NCI-H460 (cell line): Measurements from ENCODE around the gene SLC25A40. TPM values are rescaled to one million over a fixed set of nuclear protein-coding genes. Genes with fewer than 3 reads are reported as not detected.
"Not testable (repeated sequence)": the region's sequence is repeated elsewhere in the genome, so short reads cannot be mapped to it uniquely, and the experiment has no call there.

Source experiments
- DNase-seq: peaks from one replicate; pipeline ENCODE4 v3.0.0-alpha.2; 2016; ENCODE audit warnings: low read depth; ENCODE audit errors: extremely low read depth
- total RNA-seq: library from RNA; depleted of rRNA; stranded (reverse); fragments of >200 nt; shearing (Covaris generic); gene quantifications from 2 replicates; pipeline ENCODE4 v1.2.3, GENCODE V29; 2014

Gene SLC25A40
- total RNA-seq, 1 experiment from 2014 or later, result 15.5 TPM

DNA sequence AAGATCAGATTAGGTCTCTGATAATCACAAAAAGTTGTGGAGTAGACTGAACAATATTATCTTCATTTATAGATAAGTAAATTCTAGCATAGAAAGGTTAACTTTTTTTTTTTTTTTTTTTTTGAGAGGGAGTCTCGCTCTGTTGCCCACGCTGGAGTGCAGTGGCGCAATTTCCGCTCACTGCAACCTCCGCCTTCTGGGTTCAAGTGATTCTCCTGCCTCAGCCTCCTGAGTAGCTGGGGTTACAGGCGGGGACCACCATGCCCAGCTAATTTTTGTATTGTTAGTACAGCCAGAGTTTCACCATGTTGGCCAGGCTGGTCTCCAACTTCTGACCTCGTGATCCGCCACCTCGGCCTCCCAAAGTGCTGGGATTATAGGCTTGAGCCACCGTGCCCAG is 2.8 kb downstream of the SLC25A40 start:
- not testable (repeated sequence) for DNase-seq

- no peak for DNase-seq
Measured at GRCh38 chr7:87872346-87872745, 3.8 kb downstream of the SLC25A40 start.

GRCh38 chr7:87870471-87870870 is 5.7 kb downstream of the SLC25A40 start:
- DNase-seq, result no peak

GRCh38 chr7:87866533-87866932 is 9.6 kb downstream of the SLC25A40 start:
- DNase-seq, result not testable (repeated sequence)

GRCh38 chr7:87866089-87866488 is 10.1 kb downstream of the SLC25A40 start:
- DNase-seq, result no peak

GRCh38 chr7:87858417-87859100 is 17.6 kb downstream of the SLC25A40 start:
- no peak for DNase-seq

DNA sequence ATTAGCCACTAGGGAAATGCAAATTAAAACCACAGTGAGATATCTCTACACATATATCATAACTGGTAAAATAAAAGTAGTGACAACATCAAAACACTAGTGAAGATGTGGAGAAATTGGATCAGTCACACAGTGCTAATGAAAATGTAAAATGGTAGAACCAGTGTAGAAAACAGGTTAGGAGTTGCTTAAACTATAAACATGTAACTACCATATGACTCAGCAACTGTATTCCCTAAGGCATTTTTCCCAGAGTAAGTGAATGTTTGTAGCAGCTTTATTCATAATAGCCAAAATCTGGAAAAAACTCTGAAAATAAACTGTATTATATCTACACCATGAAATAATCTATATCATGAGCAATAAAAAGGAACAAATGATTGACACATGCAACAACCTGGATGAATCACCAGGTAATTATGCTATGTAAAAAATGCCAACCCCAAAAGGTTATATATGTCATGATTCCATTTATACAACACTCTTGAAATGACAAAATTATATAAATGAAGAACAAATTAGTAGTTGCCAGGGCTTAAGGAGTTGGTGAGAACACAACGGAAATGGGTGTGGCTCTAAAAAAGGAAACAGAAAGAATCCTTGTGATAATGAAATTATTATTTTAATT is 22.8 kb downstream of the SLC25A40 start:
- no peak for DNase-seq

- DNase-seq, result no peak
Measured at GRCh38 chr7:87852306-87852705, 23.9 kb downstream of the SLC25A40 start.

DNA sequence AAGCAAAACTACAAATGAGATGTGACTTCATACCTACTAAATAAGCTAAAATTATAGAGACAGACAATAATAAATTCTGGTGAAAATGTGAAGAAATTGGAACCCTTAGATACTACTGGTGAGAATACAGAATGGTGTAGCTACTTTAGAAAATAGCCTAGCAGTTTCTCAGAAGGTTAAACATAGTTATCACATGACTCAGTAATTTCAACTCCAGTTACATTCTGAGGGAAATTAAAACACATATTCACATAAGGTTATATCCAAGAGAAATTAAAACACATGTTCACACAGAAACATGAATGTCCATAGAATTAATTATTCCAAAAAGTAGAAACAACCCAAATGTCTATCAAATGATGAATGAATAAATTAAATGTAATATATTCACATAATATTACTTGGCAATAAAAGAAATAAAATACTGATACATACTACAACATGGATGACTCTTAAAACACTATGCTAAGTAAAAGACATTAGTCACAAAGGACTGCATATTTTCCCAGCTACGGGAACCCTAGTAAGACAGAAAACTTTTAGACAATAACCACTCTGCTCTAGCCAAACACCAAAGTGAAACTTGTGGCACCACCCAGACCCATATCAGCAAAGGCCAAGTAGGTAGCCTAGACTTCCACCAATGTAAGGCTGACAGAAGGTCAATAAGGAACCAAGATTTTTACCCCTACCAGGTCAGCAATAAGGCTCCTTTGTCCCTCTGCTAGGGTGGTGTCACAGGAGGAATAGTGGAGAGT is 25.1 kb downstream of the SLC25A40 start:
- DNase-seq, result no peak

DNA sequence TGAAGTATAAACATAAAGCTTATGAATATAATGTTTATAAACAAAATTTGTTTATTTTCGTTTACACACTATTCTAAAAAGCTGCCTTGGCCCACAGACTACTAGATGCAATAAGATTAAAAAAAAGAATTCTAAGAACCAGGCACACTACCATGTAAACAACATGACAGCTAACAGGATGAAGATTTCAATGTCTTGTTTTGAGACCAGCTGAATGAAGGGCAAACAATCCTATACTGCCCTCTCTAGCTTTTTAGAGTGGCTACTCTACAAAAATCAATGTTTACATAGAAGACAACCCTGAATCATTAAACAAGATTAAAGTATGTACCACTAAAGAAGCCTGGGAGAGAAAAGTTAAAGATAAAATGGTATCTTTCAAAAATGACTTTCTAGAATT is 38.6 kb downstream of the SLC25A40 start:
- DNase-seq, result no peak

DNA sequence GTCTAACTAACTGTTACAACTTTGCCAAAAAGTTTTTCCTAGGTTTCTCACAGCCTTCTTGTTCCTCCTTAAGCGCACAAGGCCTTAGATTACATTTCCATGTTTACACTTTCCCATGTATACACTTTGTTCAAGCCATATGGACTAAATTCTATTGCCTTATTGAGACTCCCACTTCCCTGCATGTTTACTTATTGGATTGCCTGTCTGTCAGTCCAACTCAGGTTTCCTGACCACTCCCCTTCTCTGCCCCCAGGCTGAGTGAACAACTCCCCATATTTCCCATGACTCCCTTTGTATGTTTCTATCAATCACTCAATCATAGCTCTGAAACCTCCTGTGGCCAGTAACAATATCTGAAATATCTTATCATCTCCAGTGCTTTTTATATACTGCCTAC is 43.0 kb downstream of the SLC25A40 start:
- DNase-seq, result no peak

DNA sequence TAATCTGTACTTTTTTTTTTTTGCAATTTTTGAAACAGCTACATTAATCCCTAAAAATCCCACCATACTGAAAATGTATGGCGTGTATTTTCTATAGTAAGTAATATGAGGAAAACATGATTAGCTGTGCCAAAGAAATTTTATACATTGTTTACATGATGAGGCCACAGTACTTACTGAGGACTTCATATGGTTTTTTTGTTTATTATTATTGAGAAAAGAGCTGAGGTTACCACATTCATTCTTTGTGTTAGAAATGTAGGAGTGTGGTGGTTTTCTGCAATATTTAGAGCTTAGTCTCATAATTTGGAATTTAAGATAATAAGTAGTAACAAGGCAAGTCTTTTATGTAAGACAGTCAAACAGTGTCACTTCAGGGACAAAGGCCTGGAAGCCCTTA is 45.1 kb downstream of the SLC25A40 start:
- DNase-seq, result no peak

DNA sequence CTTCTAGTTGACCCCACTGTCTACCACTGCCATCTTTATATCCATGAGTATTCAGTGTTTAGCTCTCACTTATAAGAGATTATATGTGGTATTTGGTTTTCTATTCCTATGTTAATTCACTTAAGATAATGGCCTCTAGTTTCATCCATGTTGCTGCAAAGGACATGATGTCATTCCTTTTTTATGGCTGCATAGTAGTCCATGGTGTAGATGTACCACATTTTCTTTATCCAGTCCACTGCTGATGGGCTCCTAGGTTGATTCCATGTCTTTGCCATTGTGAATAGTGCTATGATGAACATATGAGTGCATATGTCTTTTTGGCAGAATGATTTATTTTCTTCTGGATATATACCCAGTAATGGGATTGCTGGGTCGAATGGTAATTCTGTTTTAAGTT is 47.8 kb downstream of the SLC25A40 start:
- not testable (repeated sequence) for DNase-seq

- DNase-seq, result peak; percentile 32
Measured at GRCh38 chr7:87825369-87825768, 50.8 kb downstream of the SLC25A40 start.

GRCh38 chr7:87822056-87822455 is 54.1 kb downstream of the SLC25A40 start:
- not testable (repeated sequence) for DNase-seq

GRCh38 chr7:87818336-87818735 is 57.8 kb downstream of the SLC25A40 start:
- no peak for DNase-seq

GRCh38 chr7:87816389-87816788 is 59.8 kb downstream of the SLC25A40 start:
- DNase-seq, result no peak

- DNase-seq, result no peak
Measured at GRCh38 chr7:87810726-87811125, 65.4 kb downstream of the SLC25A40 start.

DNA sequence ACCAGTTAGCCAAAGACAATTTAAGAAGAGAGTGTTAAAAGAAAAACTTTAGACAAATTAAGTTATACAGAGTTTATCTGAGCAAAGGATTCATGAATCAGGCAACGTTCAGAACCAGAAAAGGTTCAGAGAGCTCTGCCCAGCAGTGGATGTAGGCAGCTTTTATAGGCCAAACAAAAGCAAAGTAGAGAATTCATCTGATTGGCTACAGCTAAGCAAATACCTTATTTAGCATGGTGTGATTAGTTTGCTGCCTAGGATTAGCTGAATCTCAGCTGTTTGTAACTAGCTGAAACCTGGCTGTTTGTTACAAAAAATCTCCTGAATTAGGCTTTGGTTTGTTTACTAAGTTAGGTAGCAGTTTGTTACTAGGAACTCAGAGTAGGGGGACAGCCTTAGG is 66.0 kb downstream of the SLC25A40 start:
- no peak for DNase-seq

DNA sequence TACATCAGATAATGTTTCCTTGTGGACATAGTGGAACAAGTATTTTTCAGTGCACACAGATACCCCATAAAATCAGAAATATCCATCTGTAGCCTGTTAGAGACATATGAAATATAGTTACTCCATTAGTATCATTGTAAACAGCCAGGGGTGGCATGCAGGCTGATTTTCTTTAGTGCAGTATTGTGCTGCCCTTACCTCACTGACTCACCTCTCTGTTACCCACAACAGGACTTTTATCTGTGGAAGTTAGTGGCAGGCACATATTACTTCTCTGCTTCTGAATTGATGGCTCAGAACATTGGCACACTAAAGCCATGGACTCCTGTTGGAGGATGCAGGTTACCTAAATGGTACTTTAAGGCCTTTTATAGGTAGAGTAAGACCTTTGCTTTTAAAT is 70.0 kb downstream of the SLC25A40 start:
- no peak for DNase-seq

DNA sequence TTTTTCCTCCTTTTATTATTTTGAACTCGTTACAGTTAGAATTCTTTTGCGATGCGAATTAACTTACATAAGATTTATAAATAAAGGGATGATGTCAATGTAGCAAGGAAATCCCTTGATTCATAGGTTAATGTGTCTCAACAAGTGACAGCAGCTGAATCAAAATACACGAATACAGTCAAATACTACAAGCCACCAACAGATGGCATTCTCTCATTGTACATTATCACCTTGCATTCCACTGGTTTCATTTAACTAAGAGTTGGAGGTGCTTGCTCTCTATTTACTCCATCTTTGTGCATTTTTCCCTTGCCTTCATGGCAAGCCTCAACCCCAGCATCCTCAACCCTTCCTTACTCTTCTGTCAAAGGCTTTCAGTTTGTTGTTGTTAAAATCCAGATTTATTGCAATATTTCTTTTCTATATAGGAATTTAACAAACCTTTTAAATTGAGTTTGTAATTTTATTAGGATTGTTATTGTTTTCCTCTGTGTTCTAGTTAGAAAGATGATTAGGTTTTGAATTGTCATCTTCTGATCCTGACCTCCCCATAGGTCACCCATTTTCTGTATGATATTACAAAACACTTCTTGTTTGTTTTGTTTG is 78.3 kb downstream of the SLC25A40 start:
- peak; percentile 62 for DNase-seq
